NCI-H524 treated with DMSO at 0.1 percent for 48 hours (cell line): ENCODE data around the gene CPA3.

ENCODE experiments used
- DNase-seq: peaks from one replicate; lab custom pipeline; 2025; lab: John Stamatoyannopoulos, UW

Gene CPA3

GRCh38 chr3:148922467-148922866 lies 57.4 kb downstream of the CPA3 start:
- DNase-seq, result no peak

GRCh38 chr3:148923592-148923991 lies 58.5 kb downstream of the CPA3 start:
- DNase-seq, result no peak

- no peak for DNase-seq
Observed at GRCh38 chr3:148924562-148924961, 59.5 kb downstream of the CPA3 start.

GRCh38 chr3:148925845-148926244 lies 60.7 kb downstream of the CPA3 start:
- no peak for DNase-seq

- no peak for DNase-seq
Observed at GRCh38 chr3:148930752-148931151, 65.7 kb downstream of the CPA3 start.

- no peak for DNase-seq
Observed at GRCh38 chr3:148931574-148931973, 66.5 kb downstream of the CPA3 start.

- DNase-seq, result no peak
Observed at GRCh38 chr3:148932972-148933371, 67.9 kb downstream of the CPA3 start.

GRCh38 chr3:148937467-148938255 lies 72.6 kb downstream of the CPA3 start:
- DNase-seq, result no peak

- DNase-seq, result no peak
Observed at GRCh38 chr3:148938306-148938705, 73.2 kb downstream of the CPA3 start.

- DNase-seq, result no peak
Observed at GRCh38 chr3:148938936-148939335, 73.8 kb downstream of the CPA3 start.

GRCh38 chr3:148940983-148941382 lies 75.9 kb downstream of the CPA3 start:
- no peak for DNase-seq

GRCh38 chr3:148943506-148944205 lies 78.6 kb downstream of the CPA3 start:
- DNase-seq, result peak; percentile 66

- DNase-seq, result no peak
Observed at GRCh38 chr3:148945116-148945515, 80.0 kb downstream of the CPA3 start.
